ENCODE results near the gene STT3B.
A peak's percentile ranks its signal among the peaks of the same experiment; 100 is the strongest.

STT3B gene

DNA sequence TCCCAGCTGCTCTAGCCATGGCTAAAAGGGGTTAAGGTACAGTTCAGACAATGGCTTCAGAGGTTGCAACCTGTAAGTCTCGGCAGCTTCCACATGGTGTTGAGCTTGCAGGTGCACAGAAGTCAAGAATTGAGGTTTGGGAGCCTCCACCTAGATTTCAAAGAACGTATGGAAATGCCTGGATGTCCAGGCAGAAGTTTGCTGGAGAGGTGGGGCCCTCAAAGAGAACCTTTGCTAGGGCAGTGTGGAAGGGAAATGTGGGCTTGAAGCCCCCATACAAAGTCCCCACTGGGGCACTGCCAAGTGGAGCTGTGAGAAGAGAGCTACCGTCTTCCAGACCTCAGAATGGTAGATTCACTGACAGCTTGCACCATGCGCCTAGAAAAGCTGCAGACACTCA, 73.7 kb downstream of the STT3B start:
- DNase-seq, result no peak

DNA sequence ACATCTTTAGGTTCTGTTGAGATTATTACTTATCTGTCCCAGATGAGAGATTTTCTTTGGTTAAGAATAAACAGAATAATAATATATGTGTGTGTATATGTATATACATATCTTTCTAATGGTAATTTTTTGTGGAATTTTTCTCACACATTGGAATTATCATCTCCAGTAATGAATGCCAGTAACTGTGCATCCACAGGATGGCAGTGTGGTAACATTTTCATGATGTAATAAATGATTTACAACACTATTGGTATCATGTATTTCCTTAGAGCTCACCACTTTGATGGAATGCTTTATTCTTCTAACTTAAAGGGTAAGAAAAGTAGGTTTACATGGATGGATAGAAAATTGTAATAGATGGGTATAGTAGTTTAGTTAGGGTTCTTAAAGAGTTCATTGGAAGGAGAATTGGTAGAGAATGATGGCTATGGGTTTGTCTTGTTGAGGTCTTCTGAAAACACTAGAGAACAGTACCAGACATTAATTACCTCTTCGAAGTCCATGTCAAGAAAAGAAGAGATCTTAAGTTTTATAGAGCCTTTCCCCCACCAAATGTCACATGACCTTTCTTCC, 78.1 kb downstream of the STT3B start:
- peak; percentile 46 for DNase-seq

GRCh38 chr3:31613177-31613576, 80.5 kb downstream of the STT3B start:
- DNase-seq, result no peak

- no peak for DNase-seq
Measured at GRCh38 chr3:31613654-31614053, 80.9 kb downstream of the STT3B start.

- no peak for DNase-seq
Measured at GRCh38 chr3:31614162-31614921, 81.6 kb downstream of the STT3B start.

GRCh38 chr3:31615071-31615875, 82.5 kb downstream of the STT3B start:
- peak; percentile 28 for DNase-seq

DNA sequence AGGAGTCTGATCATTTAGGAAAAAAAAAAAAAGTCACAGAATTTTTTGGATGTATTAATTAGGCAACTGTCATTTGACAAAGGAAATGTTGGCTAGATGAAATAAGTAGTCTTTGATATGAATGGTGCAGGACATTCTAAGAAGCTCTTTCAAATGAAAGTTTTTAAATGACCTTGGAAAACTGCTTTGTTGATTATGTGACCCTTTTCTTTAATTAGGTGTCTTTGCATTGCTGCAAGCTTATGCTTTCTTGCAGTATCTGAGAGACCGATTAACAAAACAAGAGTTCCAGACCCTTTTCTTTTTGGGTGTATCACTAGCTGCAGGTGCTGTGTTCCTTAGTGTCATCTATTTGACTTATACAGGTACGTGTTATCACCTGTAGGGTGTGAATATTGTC, 84.0 kb downstream of the STT3B start:
- no peak for DNase-seq

- DNase-seq, result no peak
Measured at GRCh38 chr3:31620656-31621055, 87.9 kb downstream of the STT3B start.

DNA sequence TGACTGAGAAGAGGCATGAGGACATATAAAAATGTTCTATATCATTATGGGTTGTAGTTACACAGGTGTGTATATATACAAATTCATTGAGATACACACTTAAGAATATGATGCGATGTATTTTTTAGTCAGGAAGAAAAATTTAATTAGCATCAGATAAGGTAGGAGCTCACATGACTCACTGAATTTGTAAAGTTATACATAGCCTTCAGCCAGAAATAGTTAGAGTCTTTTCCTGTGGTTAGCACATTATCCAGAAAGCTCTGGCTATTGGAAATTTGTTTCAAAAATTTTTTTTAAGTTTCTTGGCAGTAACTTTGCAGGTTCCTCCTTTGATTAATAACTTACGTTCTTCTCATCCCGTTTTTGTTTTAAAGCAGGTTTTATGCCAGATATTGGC, 88.6 kb downstream of the STT3B start:
- peak; percentile 25 for DNase-seq

- no peak for DNase-seq
Measured at GRCh38 chr3:31622636-31623288, 90.0 kb downstream of the STT3B start.

DNA sequence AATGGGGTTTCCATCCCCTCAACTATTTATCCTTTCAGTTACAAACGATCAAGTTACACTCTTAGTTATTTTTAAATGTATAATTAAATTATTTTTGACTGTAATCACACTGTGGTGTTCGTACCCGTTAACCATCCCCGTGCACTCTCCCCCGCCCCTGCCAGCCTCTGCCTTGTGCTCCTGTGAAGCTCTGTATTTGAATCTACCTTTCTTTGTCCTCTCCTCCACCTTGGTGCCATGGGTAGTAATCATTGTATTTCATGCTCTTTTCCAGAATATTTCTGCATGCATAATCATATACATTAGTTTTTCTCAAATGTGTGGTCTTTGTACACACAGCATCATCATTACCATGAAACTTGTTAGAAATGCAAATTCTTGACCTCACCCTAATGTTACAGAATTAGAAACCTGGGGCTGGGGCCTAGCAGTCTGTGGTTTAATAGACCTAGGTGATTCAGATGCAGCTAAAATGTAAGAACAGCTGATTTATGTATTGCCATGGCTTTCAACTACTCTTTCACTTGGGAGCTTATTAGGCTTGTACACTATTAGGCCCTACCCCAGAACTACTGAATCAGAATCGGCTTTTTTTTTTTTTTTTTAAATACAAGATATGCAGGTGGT, 91.5 kb downstream of the STT3B start:
- DNase-seq, result no peak

DNA sequence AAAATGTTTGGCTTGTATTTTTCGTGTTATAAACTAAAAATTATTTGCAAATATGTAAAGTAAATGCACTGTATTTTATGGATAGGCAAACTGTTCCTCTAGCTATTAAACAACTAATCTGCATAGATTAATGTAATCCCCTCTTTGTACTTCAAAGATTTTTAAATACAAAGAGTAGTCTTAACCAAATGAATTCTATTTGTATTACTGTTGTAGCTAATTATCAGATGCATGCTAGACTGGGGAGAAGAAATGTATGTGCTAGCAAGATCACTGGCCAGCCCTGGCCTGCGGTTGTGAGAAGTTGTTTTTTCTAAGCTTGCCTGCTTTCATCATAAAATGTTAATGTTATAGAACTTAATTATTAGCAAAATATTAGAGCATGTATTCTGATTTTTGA, 92.6 kb downstream of the STT3B start:
- no peak for DNase-seq

DNA sequence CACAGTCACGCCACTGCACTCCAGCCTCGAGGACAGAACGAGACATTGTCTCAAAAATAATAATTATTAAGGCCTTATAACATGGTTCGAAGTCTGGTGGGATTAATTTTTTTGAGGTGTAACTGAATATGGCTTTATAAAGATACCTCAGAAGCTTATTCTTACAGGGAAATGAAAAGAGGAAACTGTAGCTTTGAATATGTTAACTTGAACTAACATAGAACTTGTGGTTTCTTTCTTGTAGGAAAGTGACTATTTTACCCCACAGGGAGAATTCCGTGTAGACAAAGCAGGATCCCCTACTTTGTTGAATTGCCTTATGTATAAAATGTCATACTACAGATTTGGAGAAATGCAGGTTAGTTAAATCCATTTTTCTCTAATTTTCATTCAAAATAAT, 96.3 kb downstream of the STT3B start:
- no peak for DNase-seq

- DNase-seq, result no peak
Measured at GRCh38 chr3:31634476-31634875, 101.8 kb downstream of the STT3B start.

- DNase-seq, result no peak
Measured at GRCh38 chr3:31635545-31635944, 102.8 kb downstream of the STT3B start.

GRCh38 chr3:31636049-31636448, 103.3 kb downstream of the STT3B start:
- DNase-seq, result no peak

GRCh38 chr3:31636694-31637442, 104.1 kb downstream of the STT3B start:
- DNase-seq, result no peak

- no peak for DNase-seq
Measured at GRCh38 chr3:31639828-31640227, 107.1 kb downstream of the STT3B start.

DNA sequence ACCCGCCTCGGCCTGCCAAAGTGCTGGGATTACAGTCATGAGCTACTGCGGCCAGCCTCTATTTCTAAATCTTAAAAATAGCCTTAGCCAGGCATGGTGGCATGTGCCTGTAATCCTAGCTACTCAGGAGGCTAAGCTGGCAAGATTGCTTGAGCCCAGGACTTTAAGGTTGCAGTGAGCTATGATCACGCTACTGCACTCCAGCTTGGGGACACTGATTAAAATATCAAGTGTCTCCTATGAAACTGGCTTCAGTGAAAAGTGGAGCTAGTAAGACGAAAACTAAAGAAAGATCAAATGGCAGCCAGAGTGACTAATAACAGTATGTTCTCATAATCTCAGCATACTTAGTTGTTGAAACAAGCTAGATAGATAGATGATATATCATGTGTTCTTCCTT, 112.5 kb downstream of the STT3B start:
- no peak for DNase-seq

- no peak for DNase-seq
Measured at GRCh38 chr3:31648286-31648968, 115.7 kb downstream of the STT3B start.

DNA sequence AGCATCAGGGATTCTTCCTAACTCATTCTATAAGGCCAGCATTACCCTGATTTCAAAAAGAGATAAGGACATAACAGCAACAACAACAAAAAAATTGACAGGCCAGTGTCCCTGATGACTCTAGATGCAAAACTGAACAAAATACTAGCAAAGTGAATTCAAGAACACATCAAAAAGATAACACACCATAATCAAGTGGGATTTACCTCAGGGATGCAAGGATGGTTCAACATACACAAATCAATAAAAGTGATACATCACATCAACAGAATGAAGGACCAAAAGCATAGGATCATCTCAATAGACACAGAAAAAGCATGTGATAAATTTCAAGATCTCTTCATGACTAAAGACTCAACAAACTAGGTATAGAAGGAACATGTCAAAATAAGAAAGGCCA, 119.6 kb downstream of the STT3B start:
- no peak for DNase-seq

- DNase-seq, result no peak
Measured at GRCh38 chr3:31653464-31653863, 120.7 kb downstream of the STT3B start.

Data from hematopoietic multipotent progenitor cell treated with erythropoietin and hydrocortisone succinate and interleukin-3 and kit ligand, for 8 days (in vitro differentiated cells).